Stimulated activated CD4-positive, alpha-beta T cell treated with anti-CD3 and anti-CD28 coated beads, Interleukin-1b, Interleukin-23, amount 100 ng/mL, for 1 hour (primary cell): ENCODE measurements around the gene SLC10A7.

Source experiments
- DNase-seq, 2 donors: peaks; one replicate each; pipeline ENCODE4 v3.0.0-alpha.2; 2020; ENCODE audit warnings: low read depth in 2 of 2

SLC10A7 gene

DNA sequence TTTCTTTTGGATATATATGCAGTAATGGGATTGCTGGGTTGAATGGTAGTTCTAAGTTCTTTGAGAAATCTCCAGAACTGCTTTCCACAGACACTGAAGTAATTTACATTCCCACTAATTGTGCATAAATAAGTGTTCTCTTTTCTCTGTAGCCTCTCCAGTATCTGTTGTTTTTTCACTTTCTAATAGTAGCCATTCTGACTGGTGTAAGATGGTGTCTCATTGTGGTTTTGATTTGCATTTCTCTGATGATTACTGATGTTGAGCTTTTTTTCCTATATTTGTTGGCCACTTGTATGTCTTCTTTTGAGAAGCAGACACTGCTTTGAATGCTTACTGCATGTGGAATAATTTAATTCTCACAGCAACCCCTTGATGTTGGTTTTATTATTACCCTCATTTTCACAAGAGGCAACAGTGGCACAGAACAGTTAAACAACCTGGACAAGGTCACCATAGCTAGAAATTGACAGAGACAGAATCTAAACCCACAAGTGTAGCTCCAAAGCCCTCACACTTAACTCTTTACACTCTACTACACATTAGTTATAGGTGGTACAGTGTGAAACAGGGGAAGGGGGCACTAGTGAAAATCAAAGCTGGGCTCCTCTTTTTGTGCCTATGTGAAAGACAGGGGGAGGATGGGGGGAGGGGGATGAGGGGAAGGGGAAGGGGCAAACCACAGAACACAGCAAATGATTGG, 211.3 kb downstream of the SLC10A7 start:
- no peak for DNase-seq

DNA sequence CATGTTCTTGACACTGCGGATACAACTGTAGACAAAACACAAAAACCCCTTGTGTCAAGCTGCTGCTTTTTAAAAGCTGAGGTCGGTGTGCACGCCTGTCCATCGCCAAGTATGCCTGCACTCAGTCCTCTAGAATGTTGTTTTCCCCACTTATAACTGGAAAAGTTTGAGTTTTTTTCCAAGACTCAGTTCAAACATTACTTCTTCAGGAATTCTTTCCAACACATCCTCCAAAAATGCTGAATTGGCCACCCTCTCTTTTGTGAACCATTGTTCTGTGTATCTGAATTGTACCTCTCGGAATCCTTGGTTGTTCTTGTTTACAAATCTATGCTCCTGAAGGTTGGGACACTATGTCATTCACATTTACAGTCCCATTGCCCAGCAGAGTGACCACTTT, 212.8 kb downstream of the SLC10A7 start:
- no peak for DNase-seq

DNA sequence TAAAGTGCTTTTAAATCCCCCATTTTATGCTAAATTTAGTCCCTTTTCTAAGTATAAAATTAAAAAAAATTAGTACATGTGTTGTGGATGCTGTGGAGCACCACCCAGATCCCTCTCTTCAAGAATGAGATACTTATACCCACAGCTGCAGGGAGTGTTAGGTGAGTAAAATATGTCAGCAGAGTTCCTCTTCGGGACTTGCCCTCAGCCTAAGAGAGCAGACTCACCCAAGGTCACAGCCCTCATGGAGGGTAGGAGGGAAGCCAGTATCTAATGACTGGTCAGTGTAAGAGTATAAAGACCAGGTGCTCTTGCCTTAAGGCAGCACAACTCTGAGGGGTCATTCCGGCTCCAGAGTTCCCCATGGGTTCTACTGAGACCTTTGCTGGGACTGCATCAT, 218.9 kb downstream of the SLC10A7 start:
- no peak for DNase-seq

GRCh38 chr4:146299607-146300006, 222.1 kb downstream of the SLC10A7 start:
- DNase-seq: no peak

DNA sequence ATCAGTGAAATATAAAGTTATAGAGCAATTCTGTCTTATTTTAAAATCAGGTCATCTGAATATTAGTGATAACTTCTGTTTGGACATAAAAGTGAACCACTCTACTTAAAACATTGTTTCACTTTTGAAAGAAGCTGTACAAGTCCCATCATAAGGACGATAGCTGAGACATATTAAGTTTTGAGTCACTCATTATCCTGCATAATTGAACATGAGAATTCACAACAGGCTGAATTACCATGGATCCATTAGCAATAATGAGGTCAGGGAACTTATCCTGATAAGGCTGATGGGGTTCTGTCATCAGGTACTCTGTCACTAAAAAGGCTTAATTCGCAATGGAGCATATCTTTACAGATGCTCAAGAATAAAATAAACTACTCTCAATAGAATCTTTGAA, 227.0 kb downstream of the SLC10A7 start:
- no peak for DNase-seq

DNA sequence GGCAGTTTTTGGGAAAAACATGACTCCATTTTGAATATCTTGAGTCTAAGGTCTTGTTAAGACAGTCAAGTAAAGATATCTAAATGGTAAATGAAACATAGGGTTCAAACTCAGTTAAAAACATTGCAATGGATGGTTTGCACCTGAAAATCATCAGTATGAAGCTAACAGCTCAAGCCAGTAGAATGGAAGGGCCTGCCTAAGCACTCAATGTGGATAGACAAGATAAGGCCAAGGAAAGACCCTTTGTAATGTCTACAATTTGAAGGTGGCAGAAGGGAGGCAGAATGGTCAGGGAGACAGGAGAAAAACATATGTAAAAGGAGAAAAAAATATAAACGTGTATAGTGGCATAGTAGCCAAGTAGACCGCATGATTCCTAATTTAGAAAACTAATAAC, 229.2 kb downstream of the SLC10A7 start:
- DNase-seq: no peak

GRCh38 chr4:146291313-146291712, 230.4 kb downstream of the SLC10A7 start:
- no peak for DNase-seq

GRCh38 chr4:146288193-146288592, 233.5 kb downstream of the SLC10A7 start:
- DNase-seq: no peak

- DNase-seq: no peak
These were observed 236.7 kb downstream of the SLC10A7 start for GRCh38 chr4:146285037-146285436.

- no peak for DNase-seq
These were observed 237.7 kb downstream of the SLC10A7 start for GRCh38 chr4:146283758-146284651.

GRCh38 chr4:146282657-146283056, 239.1 kb downstream of the SLC10A7 start:
- no peak for DNase-seq

DNA sequence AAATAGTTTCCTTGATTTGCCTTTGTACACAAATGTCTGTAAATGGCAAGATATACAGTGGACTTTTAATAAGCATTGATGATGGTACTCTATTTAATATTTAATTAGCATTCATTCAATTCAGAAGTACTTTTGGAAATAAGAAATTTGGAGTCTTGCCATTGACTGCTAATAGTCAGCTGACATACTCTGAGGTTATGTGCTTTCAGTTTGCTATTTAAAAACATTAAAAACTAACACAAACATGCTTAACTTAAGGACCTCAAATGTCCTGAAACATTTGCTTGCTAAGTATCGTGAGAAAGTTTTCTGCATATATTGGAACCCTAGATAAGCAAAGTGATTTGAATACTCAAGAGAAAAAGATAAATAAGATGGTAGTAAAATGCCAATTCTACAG, 242.8 kb downstream of the SLC10A7 start:
- no peak for DNase-seq

- no peak for DNase-seq
These were observed 246.4 kb downstream of the SLC10A7 start for GRCh38 chr4:146275370-146275769.

GRCh38 chr4:146274774-146275173, 247.0 kb downstream of the SLC10A7 start:
- no peak for DNase-seq

DNA sequence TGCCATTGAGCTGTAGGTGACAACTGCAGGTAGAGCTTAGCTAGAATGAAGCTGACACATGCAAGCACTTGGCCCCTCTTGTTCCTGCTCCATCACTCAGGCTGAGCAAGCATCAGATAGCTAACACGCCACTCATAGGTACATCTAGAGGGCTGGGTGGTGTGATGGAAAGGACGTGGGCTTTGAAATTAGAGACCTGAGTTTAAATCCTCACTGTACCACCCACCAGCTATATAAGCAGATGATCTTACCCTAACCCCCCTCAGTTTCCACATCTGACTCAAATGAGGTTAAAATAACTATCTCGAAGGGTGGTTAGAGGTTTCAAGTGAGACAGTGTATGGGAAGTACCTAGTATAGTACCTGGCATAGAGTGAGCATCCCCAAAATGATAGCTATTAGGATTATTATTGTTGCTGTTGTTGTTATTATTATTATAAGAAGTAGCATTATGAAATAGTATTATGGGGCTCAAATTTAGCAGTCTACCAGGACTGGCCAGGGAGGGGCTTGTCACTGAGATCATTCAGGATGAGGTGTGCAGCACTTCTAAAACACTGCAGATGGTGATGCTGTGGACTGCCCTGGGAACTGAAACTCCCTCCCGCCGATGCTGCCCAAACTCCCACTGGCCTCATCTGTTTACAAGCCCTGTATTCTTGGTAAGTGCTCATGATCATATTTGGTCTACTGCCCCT, 248.4 kb downstream of the SLC10A7 start:
- DNase-seq: no peak

- DNase-seq: no peak
These were observed 250.3 kb downstream of the SLC10A7 start for GRCh38 chr4:146271466-146271865.

- DNase-seq: no peak
These were observed 252.5 kb downstream of the SLC10A7 start for GRCh38 chr4:146269228-146269653.

DNA sequence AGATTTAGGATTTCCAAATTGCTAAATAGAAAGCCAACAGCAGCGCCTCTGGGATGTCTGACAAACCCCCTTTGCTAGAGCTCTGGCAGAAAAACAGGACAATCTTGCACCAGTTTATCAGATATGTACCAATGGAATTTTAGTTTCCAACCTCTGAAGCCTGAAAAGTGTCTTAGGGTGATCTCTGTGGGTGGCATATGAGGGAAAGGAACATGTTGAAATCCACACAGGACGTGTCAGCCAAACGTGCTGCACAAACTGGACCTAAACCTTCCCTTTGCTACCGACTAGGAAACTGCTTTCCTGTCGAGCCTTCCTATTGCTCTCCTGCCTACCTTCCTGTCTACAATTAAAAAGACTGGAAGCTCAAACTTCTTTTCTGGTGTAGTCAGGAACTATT, 253.9 kb downstream of the SLC10A7 start:
- no peak for DNase-seq

DNA sequence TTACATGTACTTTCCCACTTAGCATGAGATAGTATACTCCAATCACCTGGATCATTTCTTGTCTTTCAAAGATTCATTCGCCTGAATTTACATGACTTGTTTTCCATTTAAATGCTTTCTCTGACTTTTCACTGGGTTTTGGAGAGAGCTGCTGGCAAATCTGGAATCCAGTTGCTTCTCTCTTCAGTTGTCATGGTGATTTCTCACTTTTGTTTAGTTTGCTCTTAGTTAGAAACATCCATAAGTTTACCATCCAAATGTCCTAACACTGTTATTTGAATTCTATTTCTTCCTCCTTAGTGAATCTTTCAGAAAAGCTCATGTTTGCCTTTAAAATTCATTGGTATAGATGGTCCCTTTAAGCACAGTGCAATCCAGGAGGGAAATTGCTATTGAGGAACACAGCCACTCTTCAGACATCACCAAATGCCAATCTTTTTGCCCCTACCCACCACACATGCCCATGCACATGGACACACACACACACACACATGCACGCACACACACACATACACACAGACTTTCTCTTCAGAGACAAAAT, 255.7 kb downstream of the SLC10A7 start:
- DNase-seq: no peak

GRCh38 chr4:146263793-146264192, 257.9 kb downstream of the SLC10A7 start:
- DNase-seq: no peak

GRCh38 chr4:146261041-146261440, 260.7 kb downstream of the SLC10A7 start:
- no peak for DNase-seq

GRCh38 chr4:146260521-146260920, 261.2 kb downstream of the SLC10A7 start:
- no peak for DNase-seq
